B cell (primary cell): ENCODE measurements around the gene ARHGEF26.

ENCODE experiments used
- EZH2 ChIP-seq: IDR thresholded peaks from 2 replicates; pipeline ENCODE4 v1.6.1; 2012; ENCODE audit warnings: borderline replicate concordance, low read depth, mild to moderate bottlenecking, moderate library complexity, low read length; ENCODE audit not compliant: insufficient read depth, poor library complexity, severe bottlenecking
- TF ChIP-seq, protein P1 (sequence below): fragments of 200-600 bp; IDR thresholded peaks from one replicate; pipeline ENCODE4 v1.8.0; 2022; ENCODE audit warnings: antibody characterized with exemption, mild to moderate bottlenecking

DNA sequence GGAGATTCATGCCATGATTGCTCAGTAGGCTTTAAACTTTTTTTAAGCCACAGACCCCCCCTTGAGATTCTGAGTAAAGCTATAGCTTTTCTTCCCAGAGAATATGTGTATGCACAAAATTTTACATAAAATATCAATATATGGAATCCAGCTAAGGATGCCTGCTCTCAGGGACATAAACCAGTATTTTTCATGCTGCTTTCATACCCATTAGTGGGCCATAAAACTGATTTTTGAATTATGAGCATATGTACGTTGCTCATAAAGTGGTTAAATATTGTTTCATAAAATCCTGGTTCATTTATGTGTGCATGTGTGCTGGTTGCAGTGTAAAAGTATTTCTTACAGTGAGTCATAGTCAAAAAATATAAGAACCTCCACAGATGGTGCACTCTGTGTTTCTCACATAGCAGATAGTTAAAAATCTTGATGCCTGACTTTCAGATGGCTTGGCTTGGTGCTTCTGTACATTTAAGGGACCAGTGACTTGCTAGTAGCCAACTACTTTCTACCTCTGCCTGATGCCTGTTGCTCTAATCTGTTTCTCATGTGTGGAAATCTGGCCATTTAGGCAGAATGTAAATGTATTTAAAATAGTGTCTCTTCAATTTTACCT is 71.9 kb downstream of the ARHGEF26 start:
- TF ChIP-seq, protein P1, sequence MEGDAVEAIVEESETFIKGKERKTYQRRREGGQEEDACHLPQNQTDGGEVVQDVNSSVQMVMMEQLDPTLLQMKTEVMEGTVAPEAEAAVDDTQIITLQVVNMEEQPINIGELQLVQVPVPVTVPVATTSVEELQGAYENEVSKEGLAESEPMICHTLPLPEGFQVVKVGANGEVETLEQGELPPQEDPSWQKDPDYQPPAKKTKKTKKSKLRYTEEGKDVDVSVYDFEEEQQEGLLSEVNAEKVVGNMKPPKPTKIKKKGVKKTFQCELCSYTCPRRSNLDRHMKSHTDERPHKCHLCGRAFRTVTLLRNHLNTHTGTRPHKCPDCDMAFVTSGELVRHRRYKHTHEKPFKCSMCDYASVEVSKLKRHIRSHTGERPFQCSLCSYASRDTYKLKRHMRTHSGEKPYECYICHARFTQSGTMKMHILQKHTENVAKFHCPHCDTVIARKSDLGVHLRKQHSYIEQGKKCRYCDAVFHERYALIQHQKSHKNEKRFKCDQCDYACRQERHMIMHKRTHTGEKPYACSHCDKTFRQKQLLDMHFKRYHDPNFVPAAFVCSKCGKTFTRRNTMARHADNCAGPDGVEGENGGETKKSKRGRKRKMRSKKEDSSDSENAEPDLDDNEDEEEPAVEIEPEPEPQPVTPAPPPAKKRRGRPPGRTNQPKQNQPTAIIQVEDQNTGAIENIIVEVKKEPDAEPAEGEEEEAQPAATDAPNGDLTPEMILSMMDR, result no peak
- TF ChIP-seq EZH2, result no peak
